DOHH2 (cell line): ENCODE measurements around the gene BTBD16.

Source experiments
- EZH2phosphoT487 ChIP-seq: fragments of 200-600 bp; sonication (generic); IDR thresholded peaks from 2 replicates; pipeline ENCODE4 v1.6.1; 2017; ENCODE audit warnings: borderline replicate concordance, mild to moderate bottlenecking, antibody characterized with exemption, low read length, moderate library complexity, mixed read lengths
- TF ChIP-seq, protein P1 (sequence below): fragments of 200-600 bp; sonication (generic); IDR thresholded peaks from one replicate; pipeline ENCODE4 v1.5.1; 2014; ENCODE audit warnings: antibody characterized with exemption, mild to moderate bottlenecking, low read depth, low read length; ENCODE audit not compliant: poor library complexity, severe bottlenecking

DNA sequence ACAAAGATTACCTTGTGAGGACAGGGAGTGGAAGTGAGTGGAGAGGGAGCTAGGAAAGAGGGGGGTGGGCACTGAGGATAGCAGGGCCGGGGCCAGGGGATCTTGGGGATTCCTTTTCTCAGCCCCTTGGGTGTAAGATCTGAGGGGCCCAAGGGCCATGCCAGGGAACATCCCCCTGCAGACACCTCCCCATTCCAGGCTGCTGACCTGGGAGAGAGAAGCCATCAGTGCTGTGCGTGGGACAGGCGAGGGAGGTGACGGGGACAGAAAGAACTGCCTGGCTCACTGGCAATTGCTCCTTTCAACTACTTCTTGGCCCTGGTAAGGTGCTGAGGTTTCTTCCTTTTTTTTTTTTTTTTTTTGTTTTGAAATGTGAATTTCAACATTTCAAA, 12.0 kb upstream of the BTBD16 start:
- TF ChIP-seq, protein P1, sequence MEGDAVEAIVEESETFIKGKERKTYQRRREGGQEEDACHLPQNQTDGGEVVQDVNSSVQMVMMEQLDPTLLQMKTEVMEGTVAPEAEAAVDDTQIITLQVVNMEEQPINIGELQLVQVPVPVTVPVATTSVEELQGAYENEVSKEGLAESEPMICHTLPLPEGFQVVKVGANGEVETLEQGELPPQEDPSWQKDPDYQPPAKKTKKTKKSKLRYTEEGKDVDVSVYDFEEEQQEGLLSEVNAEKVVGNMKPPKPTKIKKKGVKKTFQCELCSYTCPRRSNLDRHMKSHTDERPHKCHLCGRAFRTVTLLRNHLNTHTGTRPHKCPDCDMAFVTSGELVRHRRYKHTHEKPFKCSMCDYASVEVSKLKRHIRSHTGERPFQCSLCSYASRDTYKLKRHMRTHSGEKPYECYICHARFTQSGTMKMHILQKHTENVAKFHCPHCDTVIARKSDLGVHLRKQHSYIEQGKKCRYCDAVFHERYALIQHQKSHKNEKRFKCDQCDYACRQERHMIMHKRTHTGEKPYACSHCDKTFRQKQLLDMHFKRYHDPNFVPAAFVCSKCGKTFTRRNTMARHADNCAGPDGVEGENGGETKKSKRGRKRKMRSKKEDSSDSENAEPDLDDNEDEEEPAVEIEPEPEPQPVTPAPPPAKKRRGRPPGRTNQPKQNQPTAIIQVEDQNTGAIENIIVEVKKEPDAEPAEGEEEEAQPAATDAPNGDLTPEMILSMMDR = no peak
- TF ChIP-seq EZH2phosphoT487 = no peak
